A673 (cell line): Measurements from ENCODE around the gene ADAMTS9. TPM values are rescaled to one million over a fixed set of nuclear protein-coding genes. Genes with fewer than 3 reads are reported as not detected.

Experiments
- BruUV-seq: library from RNA; stranded (reverse); fragments of 400-500 nt; replicated peaks from 2 replicates; lab custom pipeline; 2021; lab: Mats Ljungman, UMichigan
- CTCF ChIA-PET: fragments of 300-600 bp; sonication (Branson Sonifier 250); formaldehyde crosslinking; loops from one replicate; lab custom pipeline; 2022; ENCODE audit warnings: antibody characterized with exemption; lab: Charles Lee
- POLR2A ChIA-PET: fragments of 300-600 bp; sonication (Branson Sonifier 250); formaldehyde crosslinking; loops from one replicate; lab custom pipeline; 2022; ENCODE audit warnings: antibody characterized with exemption; ENCODE audit not compliant: low non-redundant PET; lab: Charles Lee
- DNase-seq: peaks from one replicate; pipeline ENCODE4 v3.0.0-alpha.2; 2015; ENCODE audit warnings: low spot score
- H3K27ac ChIP-seq: fragments of 200-600 bp; sonication (generic); 2 replicates; pipeline ENCODE4 v1.5.1; 2016; ENCODE audit warnings: mixed run types, low read depth, mild to moderate bottlenecking, mixed read lengths, antibody characterized with exemption, low read length; ENCODE audit not compliant: poor library complexity, severe bottlenecking
- H3K27me3 ChIP-seq: fragments of 200-600 bp; sonication (generic); replicated peaks from 2 replicates; pipeline ENCODE4 v1.6.1; 2017; ENCODE audit warnings: mixed run types, low read depth, mild to moderate bottlenecking, mixed read lengths, antibody characterized with exemption, low read length; ENCODE audit not compliant: insufficient read depth, poor library complexity
- H3K36me3 ChIP-seq: fragments of 200-600 bp; sonication (generic); 2 replicates; pipeline ENCODE4 v1.6.1; 2016; ENCODE audit warnings: mixed run types, mild to moderate bottlenecking, mixed read lengths, antibody characterized with exemption, low read length; ENCODE audit not compliant: insufficient read depth, poor library complexity, severe bottlenecking
- H3K4me1 ChIP-seq: fragments of 200-600 bp; sonication (generic); 2 replicates; pipeline ENCODE4 v1.6.1; 2017; ENCODE audit warnings: mixed run types, mild to moderate bottlenecking, mixed read lengths, antibody characterized with exemption, low read length; ENCODE audit not compliant: insufficient read depth, poor library complexity, severe bottlenecking
- H3K4me3 ChIP-seq: fragments of 200-600 bp; sonication (generic); 2 replicates; pipeline ENCODE4 v1.5.1; 2016; ENCODE audit warnings: low read depth, mixed run types, mild to moderate bottlenecking, mixed read lengths, low read length; ENCODE audit not compliant: poor library complexity, severe bottlenecking
- H3K9me3 ChIP-seq: fragments of 200-600 bp; sonication (generic); 2 replicates; pipeline ENCODE4 v1.6.1; 2016; ENCODE audit warnings: mixed run types, low read depth, mild to moderate bottlenecking, mixed read lengths, antibody characterized with exemption, low read length; ENCODE audit not compliant: poor library complexity, severe bottlenecking
- CTCF ChIP-seq: fragments of 300-800, 200-600 bp; sonication (generic); conservative IDR thresholded peaks from 2 replicates; pipeline ENCODE4 v1.5.1; 2017; ENCODE audit warnings: low read depth, mild to moderate bottlenecking, antibody characterized with exemption, low read length, moderate library complexity, mixed read lengths
- EZH2 ChIP-seq: fragments of 200-600 bp; sonication (generic); IDR thresholded peaks from 2 replicates; pipeline ENCODE4 v1.6.1; 2017; ENCODE audit warnings: borderline replicate concordance, low read depth, mild to moderate bottlenecking, mixed read lengths, antibody characterized with exemption, low read length; ENCODE audit not compliant: poor library complexity, severe bottlenecking
- intact Hi-C: fragments of 100-400 bp; cut with micrococcal nuclease; formaldehyde crosslinking; loops from one replicate; pipeline ENCODE4 v1.10.0; 2022; ENCODE audit not compliant: unreplicated experiment
- total RNA-seq: library from RNA; stranded (reverse); gene quantifications from 2 replicates; pipeline ENCODE4 v1.2.3, GENCODE V29; 2021

The ADAMTS9 gene
- total RNA-seq, 1 experiment from 2014 or later, result 0.26 TPM

- CTCF ChIA-PET, result no interaction called here
- POLR2A ChIA-PET, result no interaction called here
These were observed 146.0 kb downstream of the ADAMTS9 start for GRCh38 chr3:64541803-64542202.

GRCh38 chr3:64539451-64540196, 148.2 kb downstream of the ADAMTS9 start:
- Histone ChIP-seq H3K27me3 (no peaks in the 10 kb centered on the region), H3K9me3 (no peaks in the 10 kb centered on the region), H3K4me1 (no peaks in the 10 kb centered on the region), H3K27ac (no peak overlapping the region), H3K36me3 (no peaks in the 10 kb centered on the region), H3K4me3 (no peak overlapping the region)
- no peak for DNase-seq
- intact Hi-C loops, result no loop called here
- no TSS peak for BruUV-seq
- ChIA-PET CTCF (no interaction called here), POLR2A (no interaction called here)
- TF ChIP-seq EZH2 (no peak), CTCF (no peak)

More at GRCh38 chr3:64541803-64542202, 146.0 kb downstream of the ADAMTS9 start:
- intact Hi-C loops, result no loop called here
- Histone ChIP-seq H3K4me1 (no peaks in the 10 kb centered on the region), H3K27ac (no peak overlapping the region), H3K27me3 (no peaks in the 10 kb centered on the region), H3K9me3 (no peaks in the 10 kb centered on the region), H3K4me3 (no peak overlapping the region), H3K36me3 (no peaks in the 10 kb centered on the region)
- TF ChIP-seq EZH2 (no peak), CTCF (no peak)
- BruUV-seq, result no TSS peak
- DNase-seq, result no peak

- H3K9me3 ChIP-seq, result no peaks in the 10 kb centered on the region
- intact Hi-C loops, result no loop called here
- no TSS peak for BruUV-seq
- no peaks in the 10 kb centered on the region for H3K27me3 ChIP-seq
- H3K4me3 ChIP-seq, result no peak overlapping the region
- TF ChIP-seq CTCF (no peak), EZH2 (no peak)
- no peaks in the 10 kb centered on the region for H3K4me1 ChIP-seq
- no peak for DNase-seq
- H3K27ac ChIP-seq, result no peak overlapping the region
- CTCF ChIA-PET, result interaction anchor here (0.7 kb wide), 1 partner anchor 1215 kb away, joined by 6 read pairs; no protein-coding TSS in a partner anchor
- H3K36me3 ChIP-seq, result no peaks in the 10 kb centered on the region
- POLR2A ChIA-PET, result no interaction called here
These were observed 151.6 kb downstream of the ADAMTS9 start for GRCh38 chr3:64536166-64536565.
